Activated naive CD4-positive, alpha-beta T cell treated with anti-CD3 and anti-CD28 coated beads, Interleukin-2, amount 50 U/mL, for 72 hours (primary cell): ENCODE data around the gene NECAB3. TPM values are rescaled to one million over a fixed set of nuclear protein-coding genes. Genes with fewer than 3 reads are reported as not detected.
A peak's percentile ranks its signal among the peaks of the same experiment; 100 is the strongest.

ENCODE experiments used
- ATAC-seq, 2 donors: fragments of 150-1000 bp; cut with Tn5 transposase; 2 replicates each; pipeline ENCODE4 v1.10.0; 2021; ENCODE audit warnings: mild to moderate bottlenecking in 2 of 2, moderate library complexity in 2 of 2
- DNase-seq, 2 donors: peaks; one replicate each; pipeline ENCODE4 v3.0.0; 2021 to 2022; ENCODE audit warnings: low spot score in 2 of 2
- H3K27ac Mint-ChIP-seq, 2 donors: one replicate each; pipeline ENCODE4 v1.8.0; 2022; ENCODE audit warnings: mild to moderate bottlenecking in 2 of 2, mixed read lengths in 2 of 2
- H3K36me3 Mint-ChIP-seq, 2 donors: one replicate each; pipeline ENCODE4 v1.8.0; 2022; ENCODE audit warnings: mixed read lengths in 2 of 2
- H3K9me3 Mint-ChIP-seq, 2 donors: one replicate each; pipeline ENCODE4 v1.8.0; 2022; ENCODE audit warnings: mixed read lengths in 2 of 2
- total RNA-seq, 2 donors: library from RNA; stranded (reverse); gene quantifications; one replicate each; pipeline ENCODE4 v1.2.3, GENCODE V29; 2022

Gene NECAB3
- total RNA-seq, 2 donors from 2014 or later: 24.5 to 43.0 TPM

DNA sequence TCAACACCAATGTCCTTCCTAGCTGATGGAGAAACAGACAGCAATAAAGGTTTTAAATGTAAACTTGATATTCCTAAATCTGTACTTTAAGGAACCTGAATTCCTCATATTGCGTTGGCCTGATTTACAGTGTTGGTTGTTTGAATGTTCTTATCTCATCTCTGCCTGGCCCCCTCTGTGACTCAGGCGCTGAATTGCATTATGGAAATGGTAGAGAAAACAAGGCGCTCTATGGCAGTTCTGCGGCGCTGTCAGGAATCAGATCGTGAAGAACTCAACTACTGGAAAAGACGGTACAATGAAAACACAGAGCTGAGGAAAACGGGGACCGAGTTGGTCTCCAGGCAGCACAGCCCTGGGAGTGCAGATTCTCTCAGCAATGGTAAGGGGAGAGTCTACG, 44.7 kb downstream of the NECAB3 start:
- ATAC-seq: no peak
- peaks cover 0 to 8% of the 10 kb centered on the region in 2 donors for H3K36me3 Mint-ChIP-seq
- no peak overlapping the region for H3K27ac Mint-ChIP-seq

DNA sequence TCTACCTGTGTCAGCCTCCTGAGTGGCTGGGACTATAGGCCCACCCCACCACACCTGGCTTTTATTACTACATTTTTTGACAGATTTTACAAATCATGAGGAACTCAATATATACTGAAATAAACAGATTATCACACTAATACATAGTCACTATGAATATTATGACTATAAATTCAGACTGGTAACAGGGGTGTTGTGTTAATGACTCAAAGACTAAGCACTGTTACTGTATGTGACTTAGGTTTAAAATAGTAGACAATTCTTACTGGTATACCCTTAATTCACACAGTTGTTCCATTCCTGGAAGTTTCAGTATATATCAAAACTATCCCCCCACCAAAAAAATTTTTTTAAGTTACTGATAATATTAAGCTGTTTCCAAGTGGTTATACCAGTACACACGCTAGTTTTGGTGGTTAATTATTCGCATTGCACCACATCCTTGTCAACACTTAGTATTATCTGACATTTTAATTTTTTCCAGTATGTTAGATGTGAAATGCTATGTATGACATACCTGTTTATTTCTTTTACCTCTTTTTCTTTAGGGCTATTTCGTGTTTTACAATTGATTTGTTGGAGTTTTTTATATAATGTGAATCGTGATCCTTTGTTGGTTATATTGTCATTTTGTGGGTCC, 46.5 kb downstream of the NECAB3 start:
- DNase-seq: no peak
- H3K36me3 Mint-ChIP-seq: peaks cover 0 to 11% of the 10 kb centered on the region in 2 donors
- H3K9me3 Mint-ChIP-seq: no peaks in the 10 kb centered on the region
- no peak overlapping the region for H3K27ac Mint-ChIP-seq
- peak in 1 of 2 donors; percentile 24 for ATAC-seq

More for the DNA sequence above, 44.7 kb downstream of the NECAB3 start:
- no peak for DNase-seq
- H3K9me3 Mint-ChIP-seq: no peaks in the 10 kb centered on the region

DNA sequence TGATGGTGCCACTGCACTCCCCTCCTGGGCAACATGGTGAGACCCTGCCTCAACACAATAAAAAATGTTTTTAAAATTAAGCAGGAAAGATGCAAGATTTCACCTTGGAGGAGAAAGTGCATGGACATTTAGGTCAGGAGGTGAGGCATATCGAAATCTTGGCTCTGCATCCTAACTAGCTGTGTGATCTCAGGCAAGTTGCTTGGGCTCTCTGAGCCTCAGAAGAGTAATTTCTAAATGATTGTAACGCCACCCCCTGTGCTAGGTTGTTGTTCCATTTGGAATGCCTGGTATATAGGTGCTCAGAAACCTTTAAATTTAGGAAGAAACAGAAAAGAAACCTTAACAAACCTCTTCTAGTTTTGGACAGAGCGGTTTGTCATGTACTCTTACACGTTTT, 48.0 kb downstream of the NECAB3 start:
- no peak for ATAC-seq
- H3K9me3 Mint-ChIP-seq: no peaks in the 10 kb centered on the region
- H3K27ac Mint-ChIP-seq: peak overlapping the region in 1 of 2 donors; percentile 78
- DNase-seq: no peak
- peaks cover 0 to 11% of the 10 kb centered on the region in 2 donors for H3K36me3 Mint-ChIP-seq

DNA sequence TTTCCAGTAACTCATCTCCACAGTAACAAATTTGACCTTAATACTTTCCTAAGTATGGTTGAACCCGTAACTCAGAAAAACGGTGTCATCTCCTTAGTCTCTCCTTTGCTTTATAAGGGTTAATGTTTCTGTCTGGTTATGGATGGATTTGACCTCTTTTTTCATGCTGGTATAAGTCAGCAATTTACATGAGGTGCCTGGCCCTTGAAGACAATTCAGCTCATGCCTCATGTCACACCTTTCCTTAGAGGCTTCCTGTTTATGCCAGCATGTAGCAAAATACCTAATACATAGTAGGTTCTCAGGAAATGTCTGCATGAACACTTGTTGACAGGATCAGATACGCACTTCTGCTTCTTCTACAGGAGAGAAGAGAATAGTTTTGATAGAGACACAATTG, 49.8 kb downstream of the NECAB3 start:
- Mint-ChIP-seq H3K9me3 (no peaks in the 10 kb centered on the region), H3K27ac (no peak overlapping the region)
- peak in 1 of 2 donors; percentile 35 for ATAC-seq

DNA sequence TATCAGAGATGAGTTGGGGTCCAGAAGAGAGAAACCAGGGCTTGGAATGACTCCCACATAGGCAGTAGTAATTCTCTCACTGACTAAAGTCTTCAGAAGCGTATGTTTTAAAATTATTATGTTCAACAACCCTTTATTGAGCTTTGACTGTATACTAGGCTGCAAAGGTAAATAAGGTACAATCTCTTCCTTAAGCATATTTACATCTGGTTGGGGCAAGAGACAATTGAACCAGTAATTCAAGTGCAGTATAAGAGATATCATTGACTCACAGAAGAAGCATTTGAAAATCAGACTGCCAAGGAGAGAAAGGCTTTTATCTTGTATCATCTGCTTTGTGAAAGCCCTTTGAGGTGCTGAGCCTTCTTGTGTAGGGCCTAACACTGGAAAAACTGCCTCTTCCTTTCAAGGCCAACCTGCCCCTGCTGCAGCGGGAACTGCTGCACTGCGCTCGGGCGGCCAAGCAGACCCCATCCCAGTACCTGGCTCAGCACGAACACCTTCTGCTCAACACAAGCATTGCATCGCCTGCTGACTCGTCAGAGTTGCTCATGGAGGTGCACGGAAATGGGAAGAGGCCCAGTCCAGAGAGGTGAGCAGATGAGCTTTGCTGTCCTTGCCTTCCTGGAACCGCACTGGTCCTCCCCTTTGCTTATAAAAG, 51.4 kb downstream of the NECAB3 start:
- no peaks in the 10 kb centered on the region for H3K9me3 Mint-ChIP-seq
- ATAC-seq: no peak
- no peak overlapping the region for H3K27ac Mint-ChIP-seq
- DNase-seq: no peak
- H3K36me3 Mint-ChIP-seq: peaks cover 0 to 11% of the 10 kb centered on the region in 2 donors

More for the DNA sequence above, 49.8 kb downstream of the NECAB3 start:
- no peak for DNase-seq
- peaks cover 0 to 11% of the 10 kb centered on the region in 2 donors for H3K36me3 Mint-ChIP-seq

GRCh38 chr20:33621717-33622400, 52.4 kb downstream of the NECAB3 start:
- no peaks in the 10 kb centered on the region for H3K9me3 Mint-ChIP-seq
- H3K27ac Mint-ChIP-seq: no peak overlapping the region
- H3K36me3 Mint-ChIP-seq: peaks cover 0 to 11% of the 10 kb centered on the region in 2 donors
- no peak for ATAC-seq
- no peak for DNase-seq

DNA sequence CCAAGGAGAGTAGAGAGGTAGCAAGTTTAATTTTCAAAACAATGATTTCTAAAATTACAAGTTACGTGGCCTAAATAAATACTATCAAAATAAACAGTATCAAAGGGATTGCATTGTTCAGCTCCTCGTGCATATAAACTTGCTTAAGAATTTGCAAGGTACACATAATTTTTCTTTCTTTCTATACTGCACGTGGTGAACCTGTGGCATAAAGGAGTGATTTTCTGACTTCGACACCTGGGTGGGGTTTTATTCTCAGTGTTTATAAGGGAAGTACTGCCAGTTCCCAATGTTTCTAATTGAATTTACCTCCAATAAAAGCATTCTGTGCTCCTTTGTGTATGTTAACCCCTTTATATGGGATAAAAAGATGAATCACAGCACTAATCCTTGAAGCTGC, 62.2 kb downstream of the NECAB3 start:
- Mint-ChIP-seq H3K9me3 (no peaks in the 10 kb centered on the region), H3K36me3 (no peaks in the 10 kb centered on the region), H3K27ac (no peak overlapping the region)
- ATAC-seq (no peak), DNase-seq (no peak)

DNA sequence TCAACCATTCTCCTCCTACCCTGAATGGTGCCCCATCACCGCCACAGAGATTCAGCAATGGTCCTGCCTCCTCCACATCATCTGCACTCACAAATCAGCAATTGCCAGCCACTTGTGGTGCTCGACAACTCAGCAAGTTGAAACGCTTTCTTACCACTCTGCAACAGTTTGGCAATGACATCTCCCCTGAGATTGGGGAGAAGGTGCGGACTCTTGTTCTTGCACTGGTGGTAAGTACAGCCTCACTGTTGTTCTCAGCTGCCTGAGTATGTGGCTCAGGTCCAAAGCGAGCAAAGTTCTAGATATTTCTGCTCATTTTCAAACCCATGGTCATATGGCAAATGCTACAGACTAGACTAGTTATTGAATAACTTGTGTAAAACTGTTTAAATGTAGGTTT, 63.1 kb downstream of the NECAB3 start:
- H3K27ac Mint-ChIP-seq: no peak overlapping the region
- no peak for DNase-seq
- H3K9me3 Mint-ChIP-seq: no peaks in the 10 kb centered on the region
- ATAC-seq: no peak
- H3K36me3 Mint-ChIP-seq: no peaks in the 10 kb centered on the region

DNA sequence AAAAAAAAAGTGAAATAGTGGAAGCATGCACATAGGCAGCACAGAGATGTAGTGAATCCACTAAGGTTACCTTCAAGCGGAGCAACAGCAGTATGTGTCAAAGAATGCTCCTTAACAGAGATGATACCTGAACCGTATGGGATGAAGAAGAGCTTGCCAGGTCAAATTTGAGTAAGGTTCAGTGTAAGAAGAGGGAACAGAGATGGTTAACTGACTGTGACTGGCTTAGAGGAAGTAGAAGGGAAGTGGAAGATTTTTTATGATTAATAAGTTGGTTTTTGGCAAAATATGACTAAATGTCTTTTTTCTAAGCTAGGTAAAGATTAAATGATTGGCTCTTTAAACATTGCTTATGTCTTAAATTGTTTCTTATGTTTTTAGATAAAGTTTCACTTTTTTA, 64.7 kb downstream of the NECAB3 start:
- no peak for DNase-seq
- Mint-ChIP-seq H3K27ac (no peak overlapping the region), H3K9me3 (no peaks in the 10 kb centered on the region), H3K36me3 (no peaks in the 10 kb centered on the region)
- no peak for ATAC-seq

Other genes with a start within 250 kb of the NECAB3 start
- gene SNTA1, start 230.7 kb downstream of the NECAB3 start, total RNA-seq: 1 to 10 TPM; 3.1 TPM
- gene CBFA2T2, start 184.3 kb downstream of the NECAB3 start, total RNA-seq: 10 to 100 TPM; 13.7 to 16.3 TPM
- gene C20orf144, start 12.1 kb downstream of the NECAB3 start, total RNA-seq: under 1 TPM; 0.23 to 0.43 TPM
- gene ACTL10, start 7.5 kb downstream of the NECAB3 start, total RNA-seq: 1 to 10 TPM; 1.2 to 2.4 TPM
- gene E2F1, start 12.0 kb upstream of the NECAB3 start, total RNA-seq: 10 to 100 TPM; 62.4 to 76.4 TPM
- gene PXMP4, start 45.9 kb upstream of the NECAB3 start, total RNA-seq: 10 to 100 TPM; 10.3 to 12.5 TPM
- 1 to 10 TPM; 6.3 to 7.2 TPM for gene ZNF341, start 57.6 kb upstream of the NECAB3 start, total RNA-seq
- 10 to 100 TPM; 80.0 to 81.4 TPM for gene CHMP4B, start 136.9 kb upstream of the NECAB3 start, total RNA-seq